Measurements from ENCODE around the gene SECISBP2. TPM values are rescaled to one million over a fixed set of nuclear protein-coding genes. Genes with fewer than 3 reads are reported as not detected.

Gene SECISBP2
- total RNA-seq, 1 donor = 30.8 TPM

GRCh38 chr9:89390068-89390555 lies 71.8 kb downstream of the SECISBP2 start:
- no peaks in the 10 kb centered on the region for H3K9me3 ChIP-seq (ENCODE audit: low read depth, low read length)
- no peaks in the 10 kb centered on the region for H4K20me1 ChIP-seq (ENCODE audit: insufficient read depth, low read length)
- H3K4me3 ChIP-seq (ENCODE audit: insufficient read depth, low read length) = no peak overlapping the region
- no peaks in the 10 kb centered on the region for H3K79me2 ChIP-seq (ENCODE audit: insufficient read depth, low read length)
- no peak overlapping the region for H3K27ac ChIP-seq (ENCODE audit: low read depth, low read length)
- H3K36me3 ChIP-seq (ENCODE audit: insufficient read depth, low read length) = no peaks in the 10 kb centered on the region
- TF ChIP-seq CTCF (IDR thresholded peaks at IDR 0.05; ENCODE audit: extremely low read depth, low read depth, low read length) = no peak
- no peak overlapping the region for H2AFZ ChIP-seq (ENCODE audit: low read length)
- H3K4me1 ChIP-seq (ENCODE audit: insufficient read depth, low read length) = no peaks in the 10 kb centered on the region
- peak; percentile 72 for DNase-seq (ENCODE audit: insufficient read length, low spot score, missing footprints)
- no peaks in the 10 kb centered on the region for H3K27me3 ChIP-seq (ENCODE audit: insufficient read depth, low read length)
- no peak overlapping the region for H3K4me2 ChIP-seq (ENCODE audit: insufficient read depth, low read length)

GRCh38 chr9:89390578-89391116 lies 72.3 kb downstream of the SECISBP2 start:
- no peaks in the 10 kb centered on the region for H3K4me1 ChIP-seq (ENCODE audit: insufficient read depth, low read length)
- H4K20me1 ChIP-seq (ENCODE audit: insufficient read depth, low read length) = no peaks in the 10 kb centered on the region
- no peak overlapping the region for H3K4me2 ChIP-seq (ENCODE audit: insufficient read depth, low read length)
- DNase-seq (ENCODE audit: insufficient read length, low spot score, missing footprints) = peak; percentile 79
- H2AFZ ChIP-seq (ENCODE audit: low read length) = no peak overlapping the region
- H3K4me3 ChIP-seq (ENCODE audit: insufficient read depth, low read length) = no peak overlapping the region
- H3K9me3 ChIP-seq (ENCODE audit: low read depth, low read length) = no peaks in the 10 kb centered on the region
- no peaks in the 10 kb centered on the region for H3K27me3 ChIP-seq (ENCODE audit: insufficient read depth, low read length)
- H3K36me3 ChIP-seq (ENCODE audit: insufficient read depth, low read length) = no peaks in the 10 kb centered on the region
- no peaks in the 10 kb centered on the region for H3K79me2 ChIP-seq (ENCODE audit: insufficient read depth, low read length)
- no peak for TF ChIP-seq CTCF (IDR thresholded peaks at IDR 0.05; ENCODE audit: extremely low read depth, low read depth, low read length)
- no peak overlapping the region for H3K27ac ChIP-seq (ENCODE audit: low read depth, low read length)

- Histone ChIP-seq H3K4me2 (ENCODE audit: insufficient read depth, low read length) (no peak overlapping the region), H2AFZ (ENCODE audit: low read length) (no peak overlapping the region), H3K27ac (ENCODE audit: low read depth, low read length) (no peak overlapping the region), H4K20me1 (ENCODE audit: insufficient read depth, low read length) (no peaks in the 10 kb centered on the region), H3K4me1 (ENCODE audit: insufficient read depth, low read length) (no peaks in the 10 kb centered on the region), H3K36me3 (ENCODE audit: insufficient read depth, low read length) (no peaks in the 10 kb centered on the region), H3K79me2 (ENCODE audit: insufficient read depth, low read length) (no peaks in the 10 kb centered on the region), H3K27me3 (ENCODE audit: insufficient read depth, low read length) (no peaks in the 10 kb centered on the region), H3K4me3 (ENCODE audit: insufficient read depth, low read length) (no peak overlapping the region), H3K9me3 (ENCODE audit: low read depth, low read length) (no peaks in the 10 kb centered on the region)
- peak; percentile 41 for DNase-seq (ENCODE audit: insufficient read length, low spot score, missing footprints)
- TF ChIP-seq CTCF (IDR thresholded peaks at IDR 0.05; ENCODE audit: extremely low read depth, low read depth, low read length) = no peak
Measured at GRCh38 chr9:89391585-89391984, 73.3 kb downstream of the SECISBP2 start.

GRCh38 chr9:89394412-89394811 lies 76.1 kb downstream of the SECISBP2 start:
- H3K79me2 ChIP-seq (ENCODE audit: insufficient read depth, low read length) = no peaks in the 10 kb centered on the region

More at GRCh38 chr9:89394412-89394811, 76.1 kb downstream of the SECISBP2 start:
- Histone ChIP-seq H3K27me3 (ENCODE audit: insufficient read depth, low read length) (no peaks in the 10 kb centered on the region), H4K20me1 (ENCODE audit: insufficient read depth, low read length) (no peaks in the 10 kb centered on the region), H3K4me2 (ENCODE audit: insufficient read depth, low read length) (no peak overlapping the region), H3K36me3 (ENCODE audit: insufficient read depth, low read length) (no peaks in the 10 kb centered on the region), H3K4me1 (ENCODE audit: insufficient read depth, low read length) (no peaks in the 10 kb centered on the region), H3K4me3 (ENCODE audit: insufficient read depth, low read length) (no peak overlapping the region), H3K9me3 (ENCODE audit: low read depth, low read length) (no peaks in the 10 kb centered on the region), H3K27ac (ENCODE audit: low read depth, low read length) (no peak overlapping the region), H2AFZ (ENCODE audit: low read length) (no peak overlapping the region)
- no peak for TF ChIP-seq CTCF (IDR thresholded peaks at IDR 0.05; ENCODE audit: extremely low read depth, low read depth, low read length)
- peak; percentile 18 for DNase-seq (ENCODE audit: insufficient read length, low spot score, missing footprints)
